Prostate gland (tissue), 2 donors: ENCODE data around the gene ARMS2. TPM values are rescaled to one million over a fixed set of nuclear protein-coding genes. Genes with fewer than 3 reads are reported as not detected.

Experiments used
- DNase-seq: peaks from one replicate; pipeline ENCODE4 v3.0.0-alpha.2; 2019; ENCODE audit warnings: low spot score
- H3K27ac ChIP-seq, 2 donors: fragments of 200-600 bp; sonication (generic); 2 replicates each; pipeline ENCODE4 v1.5.1; 2017 to 2019
- H3K27me3 ChIP-seq: fragments of 200-600 bp; sonication (generic); replicated peaks from 2 replicates; pipeline ENCODE4 v1.5.1; 2019; ENCODE audit not compliant: insufficient read depth
- H3K36me3 ChIP-seq, 2 donors: fragments of 200-600 bp; sonication (generic); 1 replicate in 1 of 2; 2 replicates in 1 of 2; pipeline versions ENCODE4 v1.5.1 to v1.8.1; 2017 to 2019
- H3K4me1 ChIP-seq: fragments of 200-600 bp; sonication (generic); replicated peaks from 2 replicates; pipeline ENCODE4 v1.5.1; 2019
- H3K4me3 ChIP-seq, 2 donors: fragments of 200-600 bp; sonication (generic); 2 replicates each; pipeline ENCODE4 v1.5.1; 2017 to 2019
- H3K9me3 ChIP-seq: fragments of 200-600 bp; sonication (generic); 2 replicates; pipeline ENCODE4 v1.5.1; 2017
- POLR2A ChIP-seq: fragments of 450-650 bp; IDR thresholded peaks from one replicate; pipeline ENCODE4 v1.6.1; 2016; ENCODE audit warnings: antibody characterized with exemption, mild to moderate bottlenecking
- POLR2AphosphoS5 ChIP-seq: sonication (generic); formaldehyde crosslinking; IDR thresholded peaks from one replicate; pipeline ENCODE4 v1.6.1; 2017; ENCODE audit warnings: antibody characterized with exemption
- whole genome bisulfite sequencing: methylation state at CpG from one replicate; pipeline ENCODE4 v1.1.5; 2018; 5-methylcytosine and 5-hydroxymethylcytosine counted together
- intact Hi-C: fragments of 100-400 bp; cut with DNase I; formaldehyde crosslinking; loops from one replicate; pipeline ENCODE4 v1.14.2; 2022
- total RNA-seq, 2 donors: library from RNA; depleted of rRNA; stranded (reverse); fragments of >200 nt; gene quantifications; one replicate each; pipeline ENCODE4 v1.1.0, GENCODE V29; 2016
- TF ChIP-seq, protein P1 (sequence below), 4 experiments: fragments of 200-600 bp in 2 of 4; fragments of 450-650 bp in 2 of 4; sonication (generic) in 2 of 4; IDR thresholded peaks; 1 replicate in 3 of 4; 2 replicates in 1 of 4; pipeline ENCODE4 v1.5.1; 2016 to 2019; ENCODE audit warnings: antibody characterized with exemption in 4 of 4, mild to moderate bottlenecking in 2 of 4, moderate library complexity in 2 of 4

The ARMS2 gene
- total RNA-seq, 2 donors from 2014 or later = 1.1 TPM; not detected in 1

DNA sequence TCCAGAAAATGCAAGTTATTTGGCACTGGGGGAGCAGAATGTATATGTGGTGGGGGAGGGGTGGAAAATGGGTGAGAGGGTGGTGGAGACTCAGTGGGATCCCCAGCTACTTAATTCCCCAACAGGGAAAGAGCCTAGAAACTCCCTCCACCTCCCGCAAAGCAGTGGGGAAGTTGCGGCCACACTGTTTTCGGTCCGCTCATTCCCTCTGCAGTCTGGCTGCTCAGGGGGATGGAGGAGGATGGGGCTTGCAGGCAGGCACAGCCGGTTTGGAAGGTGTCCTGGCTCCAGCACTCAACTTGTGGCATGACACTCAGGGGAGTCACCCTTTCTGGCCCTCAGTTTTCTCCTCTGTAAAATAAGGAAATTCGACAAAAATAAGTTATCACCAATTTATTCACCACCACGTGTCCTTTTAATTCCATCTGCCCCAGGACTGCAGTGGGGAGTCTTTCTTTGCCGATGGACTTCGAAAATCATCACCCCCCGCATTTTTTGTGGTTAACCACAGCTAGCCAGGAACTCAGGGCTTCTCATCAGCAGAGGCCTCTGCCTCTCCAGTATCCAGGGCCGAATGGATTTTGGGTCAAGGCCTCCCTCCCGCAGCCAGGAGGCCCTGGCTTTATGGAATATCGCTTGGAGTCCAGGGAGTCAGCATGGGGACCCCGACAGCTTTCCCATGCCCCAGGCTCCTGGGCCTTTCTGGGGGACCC is 5.3 kb downstream of the ARMS2 start:
- no peak for DNase-seq
- intact Hi-C loops = loop anchor here (5.0 to 10.0 kb wide), 2 partner anchors 38 to 105 kb away; partner anchors contain the start of gene DMBT1
- TF ChIP-seq POLR2A = no peak
- no peak for TF ChIP-seq POLR2AphosphoS5
- TF ChIP-seq, protein P1, sequence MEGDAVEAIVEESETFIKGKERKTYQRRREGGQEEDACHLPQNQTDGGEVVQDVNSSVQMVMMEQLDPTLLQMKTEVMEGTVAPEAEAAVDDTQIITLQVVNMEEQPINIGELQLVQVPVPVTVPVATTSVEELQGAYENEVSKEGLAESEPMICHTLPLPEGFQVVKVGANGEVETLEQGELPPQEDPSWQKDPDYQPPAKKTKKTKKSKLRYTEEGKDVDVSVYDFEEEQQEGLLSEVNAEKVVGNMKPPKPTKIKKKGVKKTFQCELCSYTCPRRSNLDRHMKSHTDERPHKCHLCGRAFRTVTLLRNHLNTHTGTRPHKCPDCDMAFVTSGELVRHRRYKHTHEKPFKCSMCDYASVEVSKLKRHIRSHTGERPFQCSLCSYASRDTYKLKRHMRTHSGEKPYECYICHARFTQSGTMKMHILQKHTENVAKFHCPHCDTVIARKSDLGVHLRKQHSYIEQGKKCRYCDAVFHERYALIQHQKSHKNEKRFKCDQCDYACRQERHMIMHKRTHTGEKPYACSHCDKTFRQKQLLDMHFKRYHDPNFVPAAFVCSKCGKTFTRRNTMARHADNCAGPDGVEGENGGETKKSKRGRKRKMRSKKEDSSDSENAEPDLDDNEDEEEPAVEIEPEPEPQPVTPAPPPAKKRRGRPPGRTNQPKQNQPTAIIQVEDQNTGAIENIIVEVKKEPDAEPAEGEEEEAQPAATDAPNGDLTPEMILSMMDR (IDR thresholded peaks at IDR 0.05) = no peak

DNA sequence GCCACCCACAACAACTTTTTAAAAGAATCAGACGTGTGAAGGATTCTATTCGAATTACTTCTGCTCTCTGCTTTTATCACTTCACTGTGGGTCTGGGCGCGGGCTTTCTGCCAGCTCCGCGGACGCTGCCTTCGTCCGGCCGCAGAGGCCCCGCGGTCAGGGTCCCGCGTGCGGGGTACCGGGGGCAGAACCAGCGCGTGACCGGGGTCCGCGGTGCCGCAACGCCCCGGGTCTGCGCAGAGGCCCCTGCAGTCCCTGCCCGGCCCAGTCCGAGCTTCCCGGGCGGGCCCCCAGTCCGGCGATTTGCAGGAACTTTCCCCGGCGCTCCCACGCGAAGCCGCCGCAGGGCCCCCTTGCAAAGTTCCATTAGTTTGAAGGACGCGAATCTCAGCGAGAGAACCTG is 6.4 kb downstream of the ARMS2 start:
- Histone ChIP-seq H3K4me1 (peaks cover 7% of the 10 kb centered on the region), H3K27me3 (no peaks in the 10 kb centered on the region), H3K9me3 (no peaks in the 10 kb centered on the region), H3K27ac (peak overlapping the region; percentile 68 to 77), H3K36me3 (no peaks in the 10 kb centered on the region), H3K4me3 (peak overlapping the region; percentile 51 to 55)
- DNase-seq = no peak
- TF ChIP-seq POLR2A (no peak), POLR2AphosphoS5 (no peak)
- TF ChIP-seq, protein P1 (IDR thresholded peaks at IDR 0.05) = no peak
- under 1% methylated on average over 39 of the region's 40 CpGs for WGBS
- intact Hi-C loops = loop anchor here (5.0 to 10.0 kb wide), 2 partner anchors 36 to 104 kb away; partner anchors contain the start of gene DMBT1

More for the DNA sequence above, 5.3 kb downstream of the ARMS2 start:
- WGBS = 83% methylated on average over 14 of the region's 14 CpGs
- H3K4me1 ChIP-seq = peaks cover 7% of the 10 kb centered on the region
- no peak overlapping the region for H3K27ac ChIP-seq
- no peaks in the 10 kb centered on the region for H3K27me3 ChIP-seq
- no peaks in the 10 kb centered on the region for H3K36me3 ChIP-seq
- no peaks in the 10 kb centered on the region for H3K9me3 ChIP-seq
- no peak overlapping the region for H3K4me3 ChIP-seq

DNA sequence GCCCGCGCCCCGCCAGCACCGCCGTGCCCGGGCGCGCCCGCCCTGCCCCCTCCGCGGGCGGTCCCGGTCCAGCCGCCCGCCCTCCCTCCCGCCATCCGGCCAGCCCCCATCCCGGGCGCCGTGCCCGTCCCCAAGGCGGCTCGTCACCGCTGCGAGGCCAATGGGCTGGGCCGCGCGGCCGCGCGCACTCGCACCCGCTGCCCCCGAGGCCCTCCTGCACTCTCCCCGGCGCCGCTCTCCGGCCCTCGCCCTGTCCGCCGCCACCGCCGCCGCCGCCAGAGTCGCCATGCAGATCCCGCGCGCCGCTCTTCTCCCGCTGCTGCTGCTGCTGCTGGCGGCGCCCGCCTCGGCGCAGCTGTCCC is 6.9 kb downstream of the ARMS2 start, which contains the start of gene HTRA1:
Gene HTRA1 (plus strand): TSS at position 187 of the 362 bp plus-strand sequence. CDS start 100 bp downstream, at position 287.
- peak; percentile 64 for DNase-seq
- Histone ChIP-seq H3K9me3 (no peaks in the 10 kb centered on the region), H3K27me3 (no peaks in the 10 kb centered on the region), H3K36me3 (no peaks in the 10 kb centered on the region), H3K4me1 (peaks cover 7% of the 10 kb centered on the region), H3K27ac (peak within 1 kb of the TSS; percentile 77 to 81), H3K4me3 (peak within 1 kb of the TSS; percentile 51 to 55)
- TF ChIP-seq, protein P1 (IDR thresholded peaks at IDR 0.05) = no peak
- TF ChIP-seq POLR2A = no peak
- TF ChIP-seq POLR2AphosphoS5 = no peak
- intact Hi-C loops = loop anchor here (5.0 to 10.0 kb wide), 2 partner anchors 36 to 103 kb away; partner anchors contain the start of gene DMBT1
- 0% methylated on average over 1 of the region's 56 CpGs for WGBS

DNA sequence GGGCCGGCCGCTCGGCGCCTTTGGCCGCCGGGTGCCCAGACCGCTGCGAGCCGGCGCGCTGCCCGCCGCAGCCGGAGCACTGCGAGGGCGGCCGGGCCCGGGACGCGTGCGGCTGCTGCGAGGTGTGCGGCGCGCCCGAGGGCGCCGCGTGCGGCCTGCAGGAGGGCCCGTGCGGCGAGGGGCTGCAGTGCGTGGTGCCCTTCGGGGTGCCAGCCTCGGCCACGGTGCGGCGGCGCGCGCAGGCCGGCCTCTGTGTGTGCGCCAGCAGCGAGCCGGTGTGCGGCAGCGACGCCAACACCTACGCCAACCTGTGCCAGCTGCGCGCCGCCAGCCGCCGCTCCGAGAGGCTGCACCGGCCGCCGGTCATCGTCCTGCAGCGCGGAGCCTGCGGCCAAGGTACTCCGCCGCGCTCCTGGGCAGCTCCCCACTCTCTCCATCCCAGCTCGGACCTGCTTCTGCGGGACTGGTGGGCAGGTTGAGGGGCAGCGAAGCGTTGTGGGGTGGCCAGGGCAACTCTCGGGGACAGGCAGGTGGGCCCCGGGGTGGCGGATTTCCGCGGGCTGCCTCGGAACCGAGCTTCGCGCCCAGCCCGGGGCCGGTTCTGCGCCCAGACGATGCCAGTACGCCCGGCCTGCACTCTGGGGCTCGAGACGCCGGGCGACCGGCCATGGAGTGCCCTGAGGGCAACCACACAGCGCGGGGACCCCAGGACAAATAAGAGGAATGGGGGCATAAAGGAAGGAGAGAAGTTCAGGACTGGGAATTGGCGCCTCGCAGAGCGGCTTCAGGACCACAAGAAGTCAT is 7.5 kb downstream of the ARMS2 start:
- TF ChIP-seq POLR2A (no peak), POLR2AphosphoS5 (no peak)
- TF ChIP-seq, protein P1 (IDR thresholded peaks at IDR 0.05) = peak in 1 of 4 experiments; percentile 7
- H3K4me1 ChIP-seq = peaks cover 7% of the 10 kb centered on the region
- H3K4me3 ChIP-seq = peak overlapping the region; percentile 51 to 55
- 1% methylated on average over 20 of the region's 95 CpGs for WGBS
- peak overlapping the region; percentile 77 to 81 for H3K27ac ChIP-seq
- H3K9me3 ChIP-seq = no peaks in the 10 kb centered on the region
- no peaks in the 10 kb centered on the region for H3K36me3 ChIP-seq
- no peaks in the 10 kb centered on the region for H3K27me3 ChIP-seq
- intact Hi-C loops = loop anchor here (5.0 to 10.0 kb wide), 2 partner anchors 35 to 103 kb away; partner anchors contain the start of gene DMBT1
- peak; percentile 32 for DNase-seq
